ENCODE results near the gene ADAMTSL4. TPM values are rescaled to one million over a fixed set of nuclear protein-coding genes. Genes with fewer than 3 reads are reported as not detected.
A peak's percentile ranks its signal among the peaks of the same experiment; 100 is the strongest.

Gene ADAMTSL4
- 3.2 and 5.4 TPM in 2 replicates for total RNA-seq

DNA sequence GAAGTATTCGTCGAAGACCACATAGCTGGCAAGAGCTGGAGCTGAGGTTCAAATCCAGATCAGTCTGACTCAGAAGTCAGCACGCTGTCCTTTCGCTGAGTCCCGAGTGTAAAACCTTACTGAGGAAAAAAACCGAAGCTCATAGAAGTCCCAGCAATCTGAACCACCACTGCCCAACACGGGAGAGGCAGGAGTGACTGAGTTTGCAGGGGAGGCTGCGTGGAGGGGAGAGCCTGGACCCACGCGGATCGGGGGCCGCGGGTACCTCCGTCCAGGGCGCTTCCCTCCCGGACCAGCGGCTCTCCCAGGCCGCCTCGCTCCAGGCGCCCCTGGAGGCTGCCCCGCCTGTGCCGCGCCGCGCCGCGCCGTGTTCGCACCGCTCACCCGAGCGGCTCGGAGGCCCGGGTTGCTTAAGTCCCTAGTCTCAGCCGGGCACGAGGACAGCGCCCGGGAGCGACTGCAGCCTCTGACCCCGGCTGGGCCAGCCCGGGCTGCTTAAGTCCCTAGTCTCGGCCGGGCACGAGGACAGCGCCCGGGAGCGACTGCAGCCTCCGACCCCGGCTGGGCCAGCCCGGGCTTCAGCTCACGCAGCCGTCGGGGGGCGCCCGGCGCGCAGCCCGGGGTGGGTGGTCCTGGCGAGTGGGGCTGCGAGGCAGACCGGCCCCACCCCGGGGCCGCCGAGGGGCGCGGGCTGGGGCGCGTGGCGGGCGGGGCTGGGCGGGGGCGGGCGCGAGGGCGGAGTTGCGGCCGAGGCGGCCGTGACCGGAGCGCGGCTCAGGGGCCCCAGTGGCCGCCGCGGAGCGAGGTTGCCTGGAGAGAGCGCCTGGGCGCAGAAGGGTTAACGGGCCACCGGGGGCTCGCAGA is at the start of gene ADAMTSL4:
TSS of gene ADAMTSL4 (plus strand) at position 777 of the 864 bp plus-strand sequence. CDS start 2,881 bp downstream, outside the sequence.
- Histone ChIP-seq H3K9me3 (ENCODE audit: low read depth, low read length) (no peaks in the 10 kb centered on the region), H3K27me3 (ENCODE audit: insufficient read depth, low read length) (no peaks in the 10 kb centered on the region), H3K4me1 (ENCODE audit: insufficient read depth, low read length) (peaks cover 32% of the 10 kb centered on the region), H2AFZ (ENCODE audit: low read length) (peak within 1 kb of the TSS; percentile 68), H3K27ac (ENCODE audit: low read depth, low read length) (peak within 1 kb of the TSS; percentile 56), H3K36me3 (ENCODE audit: insufficient read depth, low read length) (no peaks in the 10 kb centered on the region), H3K4me3 (ENCODE audit: insufficient read depth, low read length) (peak within 1 kb of the TSS; percentile 74), H3K79me2 (ENCODE audit: insufficient read depth, low read length) (no peaks in the 10 kb centered on the region), H3K4me2 (ENCODE audit: insufficient read depth, low read length) (peak within 1 kb of the TSS; percentile 89), H4K20me1 (ENCODE audit: insufficient read depth, low read length) (no peaks in the 10 kb centered on the region)
- peak; percentile 98 for DNase-seq (ENCODE audit: insufficient read length, low spot score, missing footprints)
- TF ChIP-seq, protein P1, sequence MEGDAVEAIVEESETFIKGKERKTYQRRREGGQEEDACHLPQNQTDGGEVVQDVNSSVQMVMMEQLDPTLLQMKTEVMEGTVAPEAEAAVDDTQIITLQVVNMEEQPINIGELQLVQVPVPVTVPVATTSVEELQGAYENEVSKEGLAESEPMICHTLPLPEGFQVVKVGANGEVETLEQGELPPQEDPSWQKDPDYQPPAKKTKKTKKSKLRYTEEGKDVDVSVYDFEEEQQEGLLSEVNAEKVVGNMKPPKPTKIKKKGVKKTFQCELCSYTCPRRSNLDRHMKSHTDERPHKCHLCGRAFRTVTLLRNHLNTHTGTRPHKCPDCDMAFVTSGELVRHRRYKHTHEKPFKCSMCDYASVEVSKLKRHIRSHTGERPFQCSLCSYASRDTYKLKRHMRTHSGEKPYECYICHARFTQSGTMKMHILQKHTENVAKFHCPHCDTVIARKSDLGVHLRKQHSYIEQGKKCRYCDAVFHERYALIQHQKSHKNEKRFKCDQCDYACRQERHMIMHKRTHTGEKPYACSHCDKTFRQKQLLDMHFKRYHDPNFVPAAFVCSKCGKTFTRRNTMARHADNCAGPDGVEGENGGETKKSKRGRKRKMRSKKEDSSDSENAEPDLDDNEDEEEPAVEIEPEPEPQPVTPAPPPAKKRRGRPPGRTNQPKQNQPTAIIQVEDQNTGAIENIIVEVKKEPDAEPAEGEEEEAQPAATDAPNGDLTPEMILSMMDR (IDR thresholded peaks at IDR 0.05; ENCODE audit: extremely low read depth, low read depth, low read length), result no peak

DNA sequence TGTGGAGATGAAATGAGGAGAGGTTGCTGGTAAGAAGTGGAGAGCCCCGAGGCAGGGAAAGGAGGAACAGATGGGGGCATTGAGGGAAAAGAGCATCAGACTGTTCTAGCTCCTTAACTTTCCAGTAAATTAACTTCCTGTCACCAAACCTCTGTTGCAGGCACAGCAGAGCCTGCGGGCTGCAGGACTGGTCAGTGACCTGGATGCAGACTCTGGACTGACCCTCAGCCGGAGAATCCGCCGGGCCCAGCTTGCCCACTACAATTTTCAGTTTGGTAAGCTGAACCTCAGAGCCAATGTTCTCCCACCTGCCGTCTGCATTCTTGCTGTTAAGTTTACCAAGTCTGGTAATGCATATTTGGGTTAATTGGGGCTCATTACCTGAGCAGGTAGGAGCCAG is 43.8 kb upstream of the ADAMTSL4 start:
- peaks cover 18% of the 10 kb centered on the region for H3K4me1 ChIP-seq (ENCODE audit: insufficient read depth, low read length)
- peaks cover 17% of the 10 kb centered on the region for H3K79me2 ChIP-seq (ENCODE audit: insufficient read depth, low read length)
- no peak overlapping the region for H3K4me2 ChIP-seq (ENCODE audit: insufficient read depth, low read length)
- H3K36me3 ChIP-seq (ENCODE audit: insufficient read depth, low read length), result peaks cover 33% of the 10 kb centered on the region
- H3K9me3 ChIP-seq (ENCODE audit: low read depth, low read length), result no peaks in the 10 kb centered on the region
- TF ChIP-seq, protein P1 (IDR thresholded peaks at IDR 0.05; ENCODE audit: extremely low read depth, low read depth, low read length), result no peak
- H3K4me3 ChIP-seq (ENCODE audit: insufficient read depth, low read length), result no peak overlapping the region
- no peaks in the 10 kb centered on the region for H4K20me1 ChIP-seq (ENCODE audit: insufficient read depth, low read length)
- no peak overlapping the region for H2AFZ ChIP-seq (ENCODE audit: low read length)
- DNase-seq (ENCODE audit: insufficient read length, low spot score, missing footprints), result peak; percentile 22
- no peaks in the 10 kb centered on the region for H3K27me3 ChIP-seq (ENCODE audit: insufficient read depth, low read length)
- no peak overlapping the region for H3K27ac ChIP-seq (ENCODE audit: low read depth, low read length)

DNA sequence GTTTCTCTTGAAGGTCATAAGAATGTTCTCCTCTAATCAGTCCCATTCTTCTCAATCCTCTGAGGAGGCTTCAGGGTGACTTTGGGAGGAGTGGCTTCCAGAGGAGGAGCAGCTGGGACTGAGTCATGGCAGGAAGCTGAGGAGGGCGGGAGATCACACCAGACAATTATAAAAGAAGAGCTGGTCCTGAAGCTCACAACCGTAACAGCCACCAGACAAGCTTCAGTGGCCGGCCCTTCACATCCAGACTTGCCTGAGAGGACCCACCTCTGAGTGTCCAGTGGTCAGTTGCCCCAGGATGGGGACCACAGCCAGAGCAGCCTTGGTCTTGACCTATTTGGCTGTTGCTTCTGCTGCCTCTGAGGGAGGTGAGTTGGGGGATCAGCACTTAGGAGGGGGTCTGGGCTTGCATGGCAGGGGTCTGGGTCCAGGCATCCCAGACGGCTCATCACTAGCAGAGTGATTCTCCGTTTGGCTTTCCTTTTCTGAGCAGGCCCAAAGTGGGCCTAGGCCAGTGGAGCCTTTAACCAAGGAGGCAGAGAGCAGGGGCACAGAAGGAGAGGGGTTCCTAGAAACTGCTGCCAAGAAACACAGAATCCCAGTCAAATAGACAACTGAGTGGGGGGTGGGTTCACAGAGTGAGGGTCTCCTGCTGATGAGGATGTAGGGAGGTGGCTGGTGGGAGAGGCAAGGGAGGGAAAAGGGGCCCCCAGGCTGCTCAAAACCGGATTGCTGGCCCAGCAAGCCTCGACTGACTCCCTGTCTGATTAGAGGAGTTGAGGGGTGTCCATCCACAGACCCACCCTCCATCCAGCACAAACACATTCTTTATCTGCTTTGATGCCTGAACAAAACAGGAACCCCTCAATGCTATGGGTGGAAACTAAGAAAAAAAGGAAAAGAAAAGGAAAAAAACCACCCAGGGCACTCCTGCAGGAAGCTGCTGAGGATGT is 41.0 kb upstream of the ADAMTSL4 start, which contains the start of gene ECM1:
TSS of gene ECM1 (plus strand) at position 198 of the 953 bp plus-strand sequence. CDS start at position 299, 101 bp downstream.
- H3K4me1 ChIP-seq (ENCODE audit: insufficient read depth, low read length), result peaks cover 18% of the 10 kb centered on the region
- H3K27me3 ChIP-seq (ENCODE audit: insufficient read depth, low read length), result no peaks in the 10 kb centered on the region
- H3K4me3 ChIP-seq (ENCODE audit: insufficient read depth, low read length), result peak within 1 kb of the TSS; percentile 74
- TF ChIP-seq, protein P1 (IDR thresholded peaks at IDR 0.05; ENCODE audit: extremely low read depth, low read depth, low read length), result no peak
- H4K20me1 ChIP-seq (ENCODE audit: insufficient read depth, low read length), result no peaks in the 10 kb centered on the region
- peak within 1 kb of the TSS; percentile 98 for H3K4me2 ChIP-seq (ENCODE audit: insufficient read depth, low read length)
- peaks cover 55% of the 10 kb centered on the region for H3K36me3 ChIP-seq (ENCODE audit: insufficient read depth, low read length)
- peak within 1 kb of the TSS; percentile 88 for H2AFZ ChIP-seq (ENCODE audit: low read length)
- H3K27ac ChIP-seq (ENCODE audit: low read depth, low read length), result peak within 1 kb of the TSS; percentile 79
- no peaks in the 10 kb centered on the region for H3K9me3 ChIP-seq (ENCODE audit: low read depth, low read length)
- H3K79me2 ChIP-seq (ENCODE audit: insufficient read depth, low read length), result peaks cover 17% of the 10 kb centered on the region
- DNase-seq (ENCODE audit: insufficient read length, low spot score, missing footprints), result peak; percentile 98

All from osteoblast (primary cell).